Epidermal melanocyte (primary cell): ENCODE data around the gene SYT2.
A peak's percentile ranks its signal among the peaks of the same experiment; 100 is the strongest.

Source experiments
- DNase-seq: peaks from one replicate; pipeline ENCODE4 v3.0.0; 2011; ENCODE audit warnings: low spot score; ENCODE audit not compliant: insufficient read length

Gene SYT2

DNA sequence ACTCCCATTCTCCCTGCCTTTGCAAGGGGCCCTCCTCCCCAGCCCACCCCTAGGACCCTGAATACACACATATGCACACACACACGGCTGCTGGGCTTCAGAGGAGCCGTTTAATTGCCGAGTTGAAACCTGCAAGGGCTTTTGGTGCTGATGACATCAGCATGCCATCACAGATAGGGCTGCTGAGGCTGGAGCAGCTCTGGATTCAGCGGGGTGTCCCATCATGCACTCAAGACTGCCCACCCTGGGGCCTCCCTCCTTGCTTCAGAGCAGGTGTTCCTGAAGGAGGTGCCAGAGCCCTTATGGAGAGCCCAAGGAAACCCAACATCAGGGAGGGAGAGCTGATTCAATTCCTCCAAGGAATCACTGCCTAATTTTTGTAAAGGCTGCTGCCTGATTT, 5.7 kb downstream of the SYT2 start:
- no peak for DNase-seq

DNA sequence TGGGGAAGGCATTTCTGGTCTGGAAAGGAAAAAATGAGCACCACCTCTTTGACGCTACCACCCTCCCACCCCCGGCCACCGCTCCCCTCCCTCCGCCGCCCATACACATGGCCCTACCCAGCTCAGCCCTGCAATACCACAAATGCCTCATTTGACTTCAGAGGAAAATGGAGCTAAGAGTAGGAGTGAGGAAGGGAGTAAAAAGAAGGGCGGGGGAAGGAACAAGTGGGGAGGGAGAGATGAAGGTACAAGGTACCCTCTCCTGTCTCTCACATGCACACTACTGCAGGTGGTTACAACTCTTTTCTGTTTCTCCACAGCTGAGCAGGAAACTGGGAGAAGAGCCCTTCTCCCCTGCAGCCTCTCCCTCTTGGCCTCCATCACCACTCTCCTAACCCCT, 7.1 kb downstream of the SYT2 start:
- DNase-seq = no peak

DNA sequence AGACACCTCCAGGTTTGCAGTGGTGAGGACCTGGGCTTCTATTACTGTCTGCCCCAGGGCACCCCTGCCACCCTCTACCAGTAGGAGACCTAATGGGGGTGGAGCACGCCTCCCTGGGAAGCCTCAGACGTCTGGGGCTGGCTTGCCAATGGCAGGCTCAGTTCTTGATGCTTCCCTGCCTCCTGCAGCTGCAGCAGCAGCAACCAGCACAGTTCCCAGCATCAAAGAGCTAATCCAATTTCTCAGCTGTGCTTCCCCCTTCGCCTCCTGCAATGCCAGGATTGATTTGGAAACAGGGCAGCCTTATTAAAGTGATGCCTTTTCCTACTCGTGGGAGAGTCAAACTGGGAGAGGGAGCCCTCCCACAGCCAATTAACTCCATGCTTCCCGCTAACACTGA, 8.2 kb downstream of the SYT2 start:
- no peak for DNase-seq

DNA sequence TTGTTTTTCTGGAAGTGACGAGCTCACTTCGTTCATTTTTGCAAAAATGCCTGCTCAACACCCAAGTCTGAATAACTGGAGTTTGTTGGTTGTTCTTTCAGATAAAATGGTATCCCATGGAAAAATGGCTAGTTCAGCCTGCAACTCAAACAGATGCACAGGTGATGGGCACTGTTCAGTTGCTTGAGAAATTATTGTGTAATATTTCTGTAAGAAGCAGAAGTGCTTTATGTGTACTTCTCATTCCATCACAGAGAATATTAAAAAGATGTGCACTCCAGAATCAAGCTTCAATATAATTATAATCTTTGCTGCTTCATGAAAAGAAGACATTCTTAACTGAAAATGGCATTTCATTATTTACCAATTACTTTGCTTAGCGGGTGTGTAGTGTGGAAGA, 9.1 kb downstream of the SYT2 start:
- DNase-seq = no peak

DNA sequence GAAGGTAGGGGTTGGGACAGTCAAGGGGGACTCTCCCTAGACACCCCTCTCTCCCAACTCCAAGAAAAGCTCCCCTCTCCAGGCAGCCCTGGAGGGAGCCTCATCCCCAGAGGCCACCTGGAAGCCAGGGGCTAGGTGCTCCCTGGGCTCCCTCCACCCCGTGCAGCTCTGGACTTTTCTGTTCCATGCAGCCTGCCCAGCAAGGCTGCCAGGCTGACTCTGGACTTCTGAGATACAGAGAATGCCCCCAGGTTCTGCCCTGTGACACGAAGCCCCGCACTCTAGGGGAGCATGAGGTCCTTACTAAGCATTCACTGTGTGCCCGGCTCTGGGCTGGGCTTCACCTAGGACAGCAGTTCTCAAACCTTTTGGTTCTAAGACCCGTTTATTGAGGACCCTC, 10.2 kb downstream of the SYT2 start:
- no peak for DNase-seq

DNA sequence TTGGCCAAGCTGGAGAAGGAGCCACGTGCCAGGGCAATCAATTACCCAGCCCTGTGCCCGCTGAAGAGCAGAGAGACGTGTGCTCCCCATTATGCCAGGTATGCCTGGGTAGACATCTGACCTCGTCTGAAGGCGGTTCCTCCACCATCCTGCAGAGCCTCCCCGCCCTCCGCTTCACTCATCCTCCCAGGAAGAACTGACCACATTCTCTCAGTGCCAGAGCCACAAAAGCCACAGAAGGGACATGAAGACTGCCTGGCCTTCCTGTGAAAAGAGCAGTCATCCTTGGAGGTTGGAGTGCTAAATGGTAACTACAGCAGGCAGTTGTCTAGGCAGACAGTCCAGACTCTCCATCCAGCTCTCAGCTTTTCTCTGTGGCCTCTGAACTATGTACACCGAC, 12.0 kb downstream of the SYT2 start:
- DNase-seq = no peak

DNA sequence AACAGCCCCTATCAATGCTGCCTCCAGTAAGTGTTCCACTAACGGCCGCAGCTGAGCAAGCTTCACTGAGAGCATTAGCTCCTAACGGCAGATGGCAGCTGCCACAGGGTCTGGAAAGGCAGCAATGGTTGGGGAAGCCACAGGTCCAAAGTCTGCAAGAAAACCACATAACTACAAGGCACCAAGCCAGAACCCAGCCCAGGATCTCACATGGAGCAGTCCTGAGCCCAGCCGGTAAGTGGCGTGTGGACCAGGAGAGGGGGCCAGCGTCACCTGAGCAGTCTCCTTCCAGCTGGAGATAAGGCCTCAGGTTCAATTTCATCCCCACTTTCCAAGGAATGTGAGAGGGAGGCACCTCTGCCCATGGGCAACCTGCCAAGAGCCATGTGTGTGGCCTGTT, 13.2 kb downstream of the SYT2 start:
- DNase-seq = no peak

DNA sequence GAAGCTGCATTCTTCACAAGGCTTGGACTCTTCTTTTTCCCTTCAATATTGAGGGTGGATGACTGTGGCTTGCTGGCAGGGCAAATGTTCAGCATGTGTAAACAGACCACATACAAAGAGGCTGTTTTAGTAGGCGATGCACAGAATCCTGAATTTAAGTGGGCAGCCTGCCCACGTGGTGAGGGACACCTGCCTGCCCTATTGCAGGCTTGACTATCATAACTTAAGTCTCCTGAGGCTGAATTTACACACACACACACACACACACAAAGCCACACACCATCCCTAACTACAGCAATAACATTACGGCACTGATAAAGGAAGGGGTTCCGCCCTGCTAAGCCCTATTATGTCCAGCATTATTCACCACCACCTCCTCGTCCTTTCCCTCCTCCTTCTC, 15.9 kb downstream of the SYT2 start:
- DNase-seq = no peak

DNA sequence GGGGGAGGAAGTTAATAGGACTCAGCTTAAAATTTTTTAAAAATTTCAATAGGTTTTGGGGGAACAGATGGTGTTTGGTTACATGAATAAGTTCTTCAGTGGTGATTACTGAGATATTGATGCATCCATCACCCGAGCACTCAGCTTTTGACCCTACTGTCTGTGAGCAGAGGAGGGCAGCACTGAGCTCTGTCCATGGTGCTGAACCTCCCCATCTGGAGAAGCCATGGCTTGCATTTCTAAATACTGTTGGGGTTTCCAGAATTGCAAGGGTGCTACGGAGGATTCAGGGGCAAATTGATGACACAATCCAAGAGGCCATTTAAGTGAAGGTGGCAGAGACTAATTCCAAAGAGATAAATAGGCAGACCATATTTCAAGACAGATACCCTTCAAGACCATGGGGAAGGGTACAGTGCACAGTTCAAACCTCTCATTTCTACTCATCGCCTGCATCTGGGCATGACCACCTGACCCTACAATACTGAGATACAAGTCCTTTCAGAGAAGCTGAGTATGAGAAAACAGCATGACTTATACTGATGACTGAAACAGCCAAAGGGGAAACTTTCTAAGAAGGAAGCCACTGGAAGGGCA, 17.2 kb downstream of the SYT2 start:
- DNase-seq = peak; percentile 86

DNA sequence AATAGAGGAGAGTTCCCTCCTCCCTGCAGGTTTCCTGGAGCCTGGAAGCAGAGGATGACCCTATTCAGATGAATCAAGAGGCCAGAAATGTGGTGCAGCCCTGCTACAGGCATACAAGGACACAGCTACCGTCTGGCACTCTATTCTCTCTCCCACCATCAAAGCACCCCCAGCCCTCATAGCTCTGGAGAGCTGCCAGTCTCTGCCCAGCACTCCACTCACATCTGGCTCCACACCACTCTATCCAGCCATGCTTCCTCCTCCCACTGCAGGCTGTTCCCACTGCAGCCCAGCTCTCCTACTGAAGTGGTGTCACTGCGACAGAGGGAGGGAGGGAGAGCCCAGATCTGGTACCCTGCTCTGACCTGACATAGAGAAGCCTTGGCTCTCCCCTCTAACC, 18.4 kb downstream of the SYT2 start:
- no peak for DNase-seq

DNA sequence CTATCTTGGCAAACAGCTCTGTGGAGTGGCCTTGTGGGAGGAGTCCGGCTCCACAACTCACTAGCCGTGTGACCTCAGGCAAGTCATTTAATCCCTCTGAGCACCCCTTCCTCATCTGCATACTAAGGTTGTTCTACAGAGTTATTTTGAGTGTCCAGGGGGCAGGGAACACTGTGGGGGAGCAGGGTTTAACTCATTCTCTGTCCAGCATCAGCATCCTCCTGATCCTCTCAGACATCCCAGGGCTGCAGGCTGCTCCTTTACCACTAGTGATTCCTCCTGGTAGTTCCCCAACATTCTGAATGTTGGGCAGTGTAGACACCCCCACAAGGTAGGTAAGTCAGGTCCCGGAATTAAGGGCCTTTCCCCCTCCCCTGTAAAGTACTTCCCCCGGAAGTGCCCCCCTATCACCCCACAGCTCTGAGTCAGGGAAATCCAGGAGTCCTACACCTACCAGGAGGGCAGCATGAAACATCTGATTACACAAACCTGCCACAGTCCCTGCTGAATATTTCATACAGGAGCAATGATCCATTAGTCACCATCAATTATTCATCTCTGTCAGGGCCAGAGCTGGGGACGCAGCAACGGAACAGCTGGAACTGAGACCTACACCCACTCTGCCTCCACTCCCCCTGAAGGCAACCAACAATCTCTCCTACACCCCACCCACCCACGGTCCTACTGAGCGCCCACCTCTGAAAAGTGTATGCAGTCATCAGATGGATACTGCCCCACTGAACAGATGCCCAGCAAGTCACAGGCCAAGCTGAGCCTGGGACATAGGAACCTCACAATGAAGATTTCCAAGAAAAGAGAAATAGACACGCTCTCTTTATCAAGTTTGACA, 20.5 kb downstream of the SYT2 start:
- DNase-seq = no peak

DNA sequence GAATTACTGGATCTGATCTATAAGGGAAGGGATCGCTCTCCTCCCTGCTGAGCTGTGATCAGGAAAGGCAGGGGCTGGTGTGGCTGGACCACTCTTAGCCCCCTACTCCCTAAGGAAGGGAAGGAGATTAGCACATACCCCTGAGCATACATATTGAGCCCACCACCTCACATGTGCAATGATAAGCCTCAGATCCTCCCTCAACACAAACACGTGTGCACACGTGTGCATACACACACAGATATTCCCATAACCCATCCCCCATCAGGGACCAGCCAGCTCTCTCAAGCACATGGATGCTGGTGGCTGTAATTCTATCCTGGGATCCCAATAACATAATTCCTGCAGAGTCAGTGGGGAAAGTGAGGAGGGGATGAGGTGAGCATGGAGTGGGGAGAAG, 21.2 kb downstream of the SYT2 start:
- no peak for DNase-seq

DNA sequence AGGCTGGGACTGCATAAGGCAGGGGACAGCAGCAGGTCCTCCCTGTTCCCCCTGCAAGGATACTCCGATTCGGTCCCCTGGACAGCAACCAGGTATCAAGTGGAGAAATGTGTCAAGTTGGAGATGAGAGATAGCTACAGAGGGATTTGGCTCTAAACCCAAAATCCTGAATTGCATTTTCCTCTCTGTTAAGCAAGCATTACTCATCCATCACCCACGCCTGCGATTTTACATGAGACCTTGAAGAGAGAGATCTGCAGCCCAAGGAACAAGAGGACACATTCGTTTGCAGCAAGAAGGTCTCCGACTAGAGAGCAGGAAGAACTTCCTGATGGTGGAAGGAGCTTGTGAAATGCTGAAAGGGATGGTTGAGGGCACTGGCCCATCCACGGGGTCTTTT, 21.9 kb downstream of the SYT2 start:
- DNase-seq = no peak

DNA sequence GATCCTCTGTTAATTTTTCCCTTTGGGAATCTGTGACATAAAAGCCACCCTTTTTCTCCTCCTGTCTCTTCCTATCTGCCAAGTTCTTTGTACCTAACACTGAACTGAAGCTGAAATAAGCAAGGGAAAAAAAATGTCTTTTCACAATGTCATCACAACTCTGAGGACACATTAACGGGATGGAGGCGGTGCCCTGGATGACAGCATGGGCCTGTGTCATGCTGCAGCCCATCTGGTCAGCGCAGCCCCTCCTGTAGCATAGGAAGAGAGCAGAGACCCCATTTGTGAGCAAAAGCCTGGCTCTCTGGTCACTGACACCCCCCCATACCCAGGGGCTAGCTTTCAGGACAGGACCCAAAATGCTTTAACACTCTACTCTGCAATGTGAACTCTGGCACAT, 22.5 kb downstream of the SYT2 start:
- no peak for DNase-seq

DNA sequence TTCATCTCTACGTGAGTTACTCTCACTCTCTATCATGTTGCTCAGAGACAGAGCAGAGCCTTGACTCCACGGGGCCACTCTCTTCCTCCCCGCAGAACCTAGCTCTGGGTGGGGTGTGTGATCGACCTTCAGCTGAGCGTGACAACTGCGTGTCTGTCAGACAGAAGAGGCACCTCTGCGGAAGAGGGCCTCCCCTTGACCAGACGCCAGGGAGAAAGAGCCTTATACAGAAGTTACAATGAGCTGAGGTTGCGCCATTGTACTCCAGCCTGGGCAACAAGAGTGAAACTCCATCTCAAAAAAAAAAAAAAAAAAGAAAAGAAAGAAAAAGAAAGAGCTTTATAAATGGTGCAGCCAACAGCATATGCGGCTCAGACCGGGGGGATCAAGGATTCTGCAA, 22.9 kb downstream of the SYT2 start:
- no peak for DNase-seq

DNA sequence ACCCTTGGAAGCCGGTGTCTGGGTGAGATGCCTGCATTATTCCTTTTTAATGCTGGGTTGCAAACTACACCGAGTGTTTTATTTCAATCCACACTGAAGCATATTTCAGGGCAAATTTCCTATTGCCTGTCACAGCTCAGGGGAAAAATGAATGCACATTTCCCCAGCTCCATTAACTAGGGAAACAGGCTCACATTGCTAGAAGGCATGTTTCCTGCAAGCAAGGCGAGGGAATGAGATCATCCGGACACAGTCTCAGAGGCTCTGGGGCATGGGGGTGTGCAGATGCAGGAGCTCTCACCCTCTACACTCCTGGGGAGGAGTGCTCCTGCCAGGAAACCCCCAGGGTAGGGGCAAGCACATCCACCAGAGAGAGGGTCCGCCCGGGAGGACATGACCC, 24.6 kb downstream of the SYT2 start:
- DNase-seq = no peak

DNA sequence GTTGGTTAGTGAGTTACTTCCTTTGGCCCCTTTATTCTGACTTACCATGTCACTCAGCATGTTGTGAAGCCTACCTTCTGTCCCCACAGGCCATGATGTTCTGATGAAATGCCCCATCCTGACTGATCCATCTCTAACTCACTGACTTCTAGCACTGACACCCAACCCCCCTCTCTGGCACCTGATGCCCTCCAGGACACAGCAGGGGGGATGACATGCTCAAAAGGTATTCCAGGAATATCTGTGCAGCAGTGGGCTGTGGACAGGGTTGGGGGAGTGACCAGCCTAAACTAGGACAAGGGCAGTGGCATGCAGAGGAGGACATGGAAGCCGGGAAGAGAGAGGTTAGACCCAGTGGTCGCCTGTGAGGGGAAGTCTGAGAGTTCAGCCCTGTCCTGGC, 25.5 kb downstream of the SYT2 start:
- no peak for DNase-seq

DNA sequence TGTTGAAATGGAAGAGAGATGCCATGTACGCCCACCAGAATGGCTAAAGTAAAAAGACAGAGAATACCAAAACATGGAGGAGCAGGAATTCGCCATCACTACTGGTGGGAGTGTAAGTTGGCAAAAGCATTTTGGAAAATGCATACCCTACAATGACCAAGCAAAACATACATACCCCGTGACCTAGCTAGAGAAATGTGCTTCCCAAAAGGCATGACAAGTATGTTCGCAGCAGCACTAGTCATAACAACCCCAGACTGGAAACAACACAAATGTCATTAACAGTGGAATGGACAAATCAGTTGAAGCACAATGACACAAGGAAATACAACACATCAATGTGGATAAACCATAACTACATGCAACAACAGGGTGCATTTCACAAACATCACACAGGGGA, 27.2 kb downstream of the SYT2 start:
- DNase-seq = no peak

DNA sequence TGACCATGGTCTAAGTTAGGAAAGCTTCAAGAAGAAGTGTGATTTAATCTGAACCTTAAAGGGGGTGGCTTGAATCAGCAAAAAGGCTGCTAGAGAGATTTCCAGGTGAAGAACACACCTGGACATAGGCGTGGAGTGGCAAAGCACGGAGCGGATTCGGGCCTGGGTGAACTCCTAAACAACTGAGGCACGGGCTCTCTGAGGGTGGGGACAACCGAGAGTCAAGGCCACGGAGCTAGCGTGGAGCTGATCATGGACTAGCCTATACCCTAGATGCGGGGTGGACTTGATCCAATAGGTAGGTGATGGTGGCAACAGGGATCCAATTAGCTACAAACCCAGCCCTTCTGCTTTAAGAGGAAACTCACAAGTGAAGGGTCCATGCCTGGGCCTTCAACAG, 27.8 kb downstream of the SYT2 start:
- no peak for DNase-seq

DNA sequence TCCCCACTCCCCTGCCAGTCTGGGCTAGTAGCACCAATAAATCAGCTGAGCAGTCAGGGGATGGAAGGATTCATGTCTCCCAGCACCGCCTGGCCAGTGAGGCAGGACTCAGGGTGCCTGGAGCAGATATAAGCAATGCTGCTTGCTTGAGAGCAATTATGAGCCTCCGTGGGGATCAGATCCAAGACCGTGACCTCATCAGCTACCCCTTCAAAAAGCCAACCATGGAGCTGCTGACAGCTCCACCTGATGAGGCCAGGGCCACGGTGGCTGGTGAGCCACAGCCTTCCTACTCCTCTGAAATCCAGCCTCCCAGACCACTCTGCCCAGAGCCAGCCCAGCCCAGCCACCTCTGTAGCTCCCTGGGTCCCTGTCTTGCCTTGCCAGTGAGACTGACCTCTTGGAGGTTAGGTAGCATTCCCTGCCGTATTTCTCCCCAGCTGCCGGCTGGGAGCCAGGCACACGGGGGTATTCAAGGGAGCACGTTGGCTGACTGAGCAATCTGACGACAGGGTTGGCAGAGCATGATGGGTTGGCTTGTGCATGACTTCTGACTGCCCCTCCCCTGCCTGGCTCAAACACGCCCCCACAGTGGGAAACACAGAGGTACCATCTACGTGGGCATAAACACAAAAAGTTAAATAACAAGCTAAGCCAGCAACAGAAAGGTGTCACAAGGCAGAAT, 28.4 kb downstream of the SYT2 start:
- DNase-seq = no peak

DNA sequence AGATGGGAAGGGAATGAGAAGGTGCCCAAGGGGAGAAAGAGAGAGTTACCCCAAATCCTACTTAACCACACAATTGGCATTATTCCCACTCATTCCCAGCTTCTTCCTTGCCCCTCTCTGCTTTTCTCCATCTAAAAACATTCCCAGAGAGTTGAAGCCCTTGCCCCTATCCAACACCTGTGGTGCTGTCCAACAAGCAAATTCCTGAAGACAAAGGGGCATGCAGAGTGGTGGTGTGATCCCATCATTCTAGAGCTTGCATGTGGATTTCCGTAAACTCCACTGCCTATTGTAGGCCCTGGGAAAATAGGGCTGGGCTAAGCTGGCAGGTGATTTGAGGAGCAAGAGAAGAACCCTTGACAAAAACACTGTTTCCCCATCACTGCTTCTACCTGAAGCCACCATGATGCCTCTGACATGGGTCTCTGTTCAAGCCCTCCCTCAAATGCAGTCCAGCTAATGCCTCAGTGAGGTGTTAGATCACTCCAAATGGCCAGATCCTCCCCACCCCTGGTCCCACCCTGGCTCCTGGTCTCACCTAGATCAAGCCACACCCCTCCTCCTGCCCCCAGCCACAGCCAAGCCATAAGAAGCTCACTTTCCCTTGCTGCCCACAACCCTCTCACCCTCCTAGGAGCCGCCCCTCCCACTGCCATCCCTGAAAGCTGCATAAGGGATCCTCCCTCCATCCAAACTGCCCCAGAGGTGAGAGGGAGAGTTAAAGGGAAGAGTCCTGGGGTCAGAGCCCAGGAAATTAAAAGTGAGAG, 29.5 kb downstream of the SYT2 start:
- DNase-seq = no peak
